Measurements from ENCODE around the gene BTF3L4.

The BTF3L4 gene

GRCh38 chr1:52123622-52124021 lies 67.5 kb downstream of the BTF3L4 start:
- DNase-seq (ENCODE audit: low read depth in 2 of 2), result no peak

- no peak for DNase-seq (ENCODE audit: low read depth in 2 of 2)
Measured at GRCh38 chr1:52125736-52126359, 69.8 kb downstream of the BTF3L4 start.

DNA sequence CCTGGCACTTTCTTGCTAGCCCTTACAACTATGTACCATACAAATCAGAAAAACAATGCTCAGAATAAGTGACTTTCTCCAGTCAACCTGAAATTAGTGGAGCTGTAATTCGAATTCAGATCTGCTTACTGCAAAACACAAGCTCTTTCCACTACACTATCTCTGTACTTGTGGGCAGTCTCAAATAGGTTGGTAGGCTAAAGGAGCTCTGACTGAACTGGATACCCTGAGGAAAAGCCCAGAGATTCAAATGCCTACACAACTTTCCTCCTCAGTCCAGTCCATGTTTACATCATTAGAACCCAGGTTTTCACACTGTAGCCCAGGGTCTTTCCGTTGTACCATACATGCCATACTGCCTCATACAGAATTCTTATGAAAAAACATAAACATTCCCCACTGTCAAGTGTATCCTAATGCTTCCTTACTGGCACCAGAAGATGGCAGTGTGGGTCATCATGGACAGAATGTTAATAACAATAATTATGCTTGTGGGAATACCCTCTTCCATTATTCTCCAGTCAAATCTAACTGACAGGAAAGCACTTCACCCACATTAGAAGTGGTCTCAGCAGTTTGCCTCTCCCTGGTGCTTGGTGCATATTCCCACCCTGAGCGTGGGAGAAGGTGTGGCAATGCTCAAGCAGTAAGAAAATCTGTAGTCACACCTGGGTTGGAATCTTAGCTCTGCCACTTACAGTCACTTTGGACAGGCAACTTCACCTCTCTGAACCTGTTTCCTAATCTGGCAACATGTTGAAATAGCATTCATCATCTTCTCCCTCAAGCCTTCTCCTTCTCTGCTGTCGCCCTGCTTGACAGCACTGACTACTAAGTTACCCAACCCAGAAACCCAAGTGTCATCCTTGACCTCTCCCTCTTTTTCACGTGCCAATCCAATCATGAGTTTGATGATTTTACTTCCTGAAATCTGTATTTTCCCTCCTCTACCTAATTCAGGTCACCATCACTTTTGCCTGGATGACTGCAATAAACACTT lies 71.4 kb downstream of the BTF3L4 start:
- no peak for DNase-seq (ENCODE audit: low read depth in 2 of 2)

DNA sequence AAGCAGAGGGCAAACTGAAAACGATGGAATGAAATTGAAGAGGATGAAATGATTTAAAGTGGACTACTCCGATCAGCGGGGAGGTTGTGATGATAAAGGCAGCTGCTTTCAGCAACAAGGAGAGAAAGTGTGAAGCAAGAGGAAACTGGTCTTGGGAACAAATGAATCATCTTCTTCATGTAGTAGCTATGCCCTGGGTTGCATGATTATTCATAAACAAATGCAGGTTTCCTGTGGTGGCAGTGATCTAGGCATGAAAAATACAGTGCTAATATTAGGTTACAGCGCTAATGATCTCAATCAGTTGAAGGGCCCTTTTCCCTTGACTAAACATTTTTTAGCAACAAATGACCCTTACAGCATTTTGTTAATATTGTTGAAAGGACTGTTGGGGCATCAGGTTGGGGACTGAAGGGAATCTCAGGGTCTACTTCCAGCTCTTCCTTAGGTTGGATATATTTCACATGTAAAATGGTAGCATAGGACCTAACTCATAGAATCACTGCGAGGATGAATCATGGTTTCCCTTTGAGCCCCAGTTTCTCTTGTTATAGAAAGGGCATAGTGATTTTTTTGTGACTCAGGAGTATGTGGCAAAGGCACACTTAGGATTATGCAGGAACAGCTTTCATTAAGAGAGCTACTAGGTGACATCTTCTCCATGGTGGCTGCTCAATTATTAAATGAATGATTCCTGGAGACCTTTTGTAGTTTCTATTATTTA lies 83.9 kb downstream of the BTF3L4 start:
- DNase-seq (ENCODE audit: low read depth in 2 of 2), result no peak
